Nephron (organoid): ENCODE measurements around the gene SLC22A9.
"Not testable (repeated sequence)": the region's sequence is repeated elsewhere in the genome, so short reads cannot be mapped to it uniquely, and the experiment has no call there.

ENCODE experiments used
- H3K27ac Mint-ChIP-seq, 3 experiments: 2 replicates each; pipeline ENCODE4 v1.8.0; 2020; ENCODE audit warnings: mixed read lengths in 3 of 3, mild to moderate bottlenecking in 2 of 3, moderate library complexity in 1 of 3
- H3K27me3 Mint-ChIP-seq: 2 replicates; pipeline ENCODE4 v1.8.0; 2021; ENCODE audit warnings: low read depth, mild to moderate bottlenecking, moderate library complexity, mixed read lengths
- H3K36me3 Mint-ChIP-seq: 2 replicates; pipeline ENCODE4 v1.8.0; 2020; ENCODE audit warnings: low read depth, mixed read lengths
- H3K4me1 Mint-ChIP-seq: 2 replicates; pipeline ENCODE4 v1.8.0; 2020; ENCODE audit warnings: mixed read lengths
- H3K4me3 Mint-ChIP-seq, 3 experiments: 2 replicates each; pipeline ENCODE4 v1.8.0; 2020; ENCODE audit warnings: mild to moderate bottlenecking in 3 of 3, mixed read lengths in 3 of 3, moderate library complexity in 2 of 3
- H3K9me3 Mint-ChIP-seq: 2 replicates; pipeline ENCODE4 v1.8.0; 2020; ENCODE audit warnings: mixed read lengths
- TF ChIP-seq, protein P1 (sequence below), 3 experiments: fragments of 200-600 bp; sonication (generic); IDR thresholded peaks; one replicate each; pipeline ENCODE4 v1.5.0; 2021; ENCODE audit warnings: antibody characterized with exemption in 3 of 3; ENCODE audit not compliant: unreplicated experiment in 3 of 3

Gene SLC22A9

DNA sequence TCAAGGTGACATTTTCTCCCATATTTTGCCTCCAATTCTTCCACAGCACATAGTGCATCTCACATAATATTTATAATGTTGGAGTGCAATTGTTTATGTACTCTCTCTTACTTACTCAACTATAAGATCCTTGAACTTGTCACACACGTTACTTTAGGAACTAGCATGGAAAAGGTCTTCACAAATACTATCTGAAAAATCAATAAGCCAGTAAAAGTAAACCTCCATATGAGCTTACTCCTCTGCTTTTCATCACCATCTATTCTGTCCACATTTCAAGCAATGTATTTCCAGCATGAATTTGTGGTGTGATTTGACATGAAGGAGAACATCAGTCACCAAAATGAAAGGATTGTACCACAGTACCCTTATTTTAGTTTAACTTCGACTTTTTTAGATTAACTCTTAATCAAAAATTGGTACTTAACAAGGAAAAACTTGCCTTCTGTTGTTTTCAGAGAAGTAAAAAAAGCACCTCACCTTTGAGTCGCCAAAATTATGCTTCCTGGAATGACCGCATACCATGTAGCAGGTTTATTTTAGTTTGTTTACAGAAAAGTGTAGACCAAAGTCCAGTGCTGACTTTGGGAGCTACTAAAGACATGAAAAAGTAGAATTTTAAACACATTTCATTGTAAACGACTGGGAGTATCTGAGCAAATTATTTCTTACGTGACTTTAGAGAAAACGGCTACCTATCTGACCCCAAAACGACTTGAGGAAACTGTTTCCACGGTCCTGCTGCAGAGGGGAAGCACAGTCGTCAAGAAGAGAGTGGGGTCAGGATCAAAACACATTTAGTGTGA is at the start of gene SLC22A9:
Gene SLC22A9 (plus strand): TSS at position 621 of the 806 bp plus-strand sequence. CDS start 272 bp downstream, outside the sequence.
- Mint-ChIP-seq H3K27ac (no peak within 1 kb of the TSS), H3K9me3 (no peaks in the 10 kb centered on the region), H3K4me1 (no peaks in the 10 kb centered on the region), H3K4me3 (no peak within 1 kb of the TSS), H3K27me3 (peaks cover 11% of the 10 kb centered on the region), H3K36me3 (no peaks in the 10 kb centered on the region)
- TF ChIP-seq, protein P1, sequence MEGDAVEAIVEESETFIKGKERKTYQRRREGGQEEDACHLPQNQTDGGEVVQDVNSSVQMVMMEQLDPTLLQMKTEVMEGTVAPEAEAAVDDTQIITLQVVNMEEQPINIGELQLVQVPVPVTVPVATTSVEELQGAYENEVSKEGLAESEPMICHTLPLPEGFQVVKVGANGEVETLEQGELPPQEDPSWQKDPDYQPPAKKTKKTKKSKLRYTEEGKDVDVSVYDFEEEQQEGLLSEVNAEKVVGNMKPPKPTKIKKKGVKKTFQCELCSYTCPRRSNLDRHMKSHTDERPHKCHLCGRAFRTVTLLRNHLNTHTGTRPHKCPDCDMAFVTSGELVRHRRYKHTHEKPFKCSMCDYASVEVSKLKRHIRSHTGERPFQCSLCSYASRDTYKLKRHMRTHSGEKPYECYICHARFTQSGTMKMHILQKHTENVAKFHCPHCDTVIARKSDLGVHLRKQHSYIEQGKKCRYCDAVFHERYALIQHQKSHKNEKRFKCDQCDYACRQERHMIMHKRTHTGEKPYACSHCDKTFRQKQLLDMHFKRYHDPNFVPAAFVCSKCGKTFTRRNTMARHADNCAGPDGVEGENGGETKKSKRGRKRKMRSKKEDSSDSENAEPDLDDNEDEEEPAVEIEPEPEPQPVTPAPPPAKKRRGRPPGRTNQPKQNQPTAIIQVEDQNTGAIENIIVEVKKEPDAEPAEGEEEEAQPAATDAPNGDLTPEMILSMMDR (IDR thresholded peaks at IDR 0.05; ENCODE audit: unreplicated experiment in 3 of 3): no peak

DNA sequence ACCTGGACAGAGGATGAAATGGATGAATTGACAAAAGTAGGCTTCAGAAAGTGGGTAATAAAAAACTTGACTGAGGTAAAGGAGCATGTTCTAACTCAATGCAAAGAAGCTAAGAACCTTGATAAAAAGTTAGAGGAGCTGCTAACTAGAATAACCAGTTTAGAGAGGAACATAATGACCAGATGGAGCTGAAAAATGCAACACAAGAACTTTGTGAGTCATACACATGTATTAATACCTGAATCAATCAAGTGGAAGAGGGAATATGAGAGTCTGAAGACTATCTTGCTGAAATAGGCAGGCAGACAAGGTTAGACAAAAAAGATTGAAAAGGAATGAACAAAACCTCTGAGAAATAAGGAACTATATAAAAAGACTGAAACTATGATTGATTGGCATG is 47.9 kb upstream of the SLC22A9 start:
- Mint-ChIP-seq H3K27me3 (peaks cover 4% of the 10 kb centered on the region), H3K36me3 (no peaks in the 10 kb centered on the region), H3K27ac (no peak overlapping the region), H3K4me1 (no peaks in the 10 kb centered on the region), H3K9me3 (peaks cover 37% of the 10 kb centered on the region), H3K4me3 (no peak overlapping the region)
- TF ChIP-seq, protein P1 (IDR thresholded peaks at IDR 0.05; ENCODE audit: unreplicated experiment in 3 of 3): no peak

DNA sequence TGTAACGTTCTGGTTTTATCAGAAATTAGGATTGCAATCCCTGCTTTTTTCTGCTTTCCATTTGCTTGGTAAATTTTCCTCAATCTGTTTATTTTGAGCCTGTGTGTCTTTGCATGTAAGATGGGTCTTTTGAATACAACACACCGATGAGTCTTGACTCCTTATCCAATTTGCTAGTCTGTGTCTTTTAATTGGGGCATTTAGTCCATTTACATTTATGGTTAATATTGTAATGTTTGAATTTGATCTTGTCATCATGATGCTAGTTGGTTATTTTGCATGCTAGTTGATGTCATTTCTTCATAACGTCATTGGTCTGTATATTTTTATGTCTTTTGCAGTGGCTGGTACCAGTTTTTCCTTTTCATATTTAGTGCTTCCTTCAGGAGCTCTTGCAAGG is 34.5 kb upstream of the SLC22A9 start:
- H3K27ac Mint-ChIP-seq, H3K27me3 Mint-ChIP-seq, H3K36me3 Mint-ChIP-seq, H3K4me1 Mint-ChIP-seq, H3K4me3 Mint-ChIP-seq: not testable (repeated sequence)
- H3K9me3 Mint-ChIP-seq: peaks cover 21% of the 10 kb centered on the region

DNA sequence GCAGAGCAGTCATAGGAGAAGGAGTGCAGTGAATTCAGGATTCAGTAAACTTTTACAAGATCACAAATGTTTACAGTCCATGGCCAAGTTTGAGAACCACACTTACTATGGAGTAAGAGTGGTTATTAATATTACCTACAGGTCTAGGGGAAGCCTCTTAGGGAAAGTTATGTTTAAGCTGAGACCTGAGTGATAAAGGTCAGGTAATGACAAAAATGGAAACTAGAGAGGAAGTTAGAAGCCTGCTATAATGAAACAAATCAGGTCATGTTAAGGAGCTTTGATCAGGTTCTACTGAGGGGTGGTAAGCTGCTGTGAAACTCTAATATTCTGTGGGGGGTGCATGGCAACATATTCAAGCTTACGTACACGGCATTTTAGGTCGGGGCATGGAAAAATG is 32.5 kb upstream of the SLC22A9 start:
- Mint-ChIP-seq H3K27ac (no peak overlapping the region), H3K4me3 (no peak overlapping the region), H3K9me3 (peaks cover 21% of the 10 kb centered on the region), H3K36me3 (no peaks in the 10 kb centered on the region), H3K27me3 (peaks cover 5% of the 10 kb centered on the region), H3K4me1 (no peaks in the 10 kb centered on the region)
- TF ChIP-seq, protein P1 (IDR thresholded peaks at IDR 0.05; ENCODE audit: unreplicated experiment in 3 of 3): no peak

DNA sequence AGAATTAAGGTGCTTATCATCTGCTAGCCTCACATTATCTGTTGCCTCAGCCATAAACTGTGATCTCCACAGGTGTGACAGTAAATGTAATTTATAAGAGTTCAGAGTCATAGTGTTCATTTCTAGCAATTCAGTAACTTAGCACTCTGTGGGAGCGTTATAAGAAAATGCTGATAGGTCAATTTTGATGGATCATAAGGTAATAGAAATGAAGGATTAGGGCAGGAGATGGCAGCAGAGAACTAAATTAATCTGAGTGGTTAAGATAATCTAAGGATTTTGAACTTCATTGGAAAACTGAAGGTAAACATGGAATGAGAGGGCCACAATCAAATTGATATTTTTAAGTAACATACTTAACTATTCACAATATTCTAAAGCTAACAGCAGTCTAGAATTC is 26.5 kb upstream of the SLC22A9 start:
- no peaks in the 10 kb centered on the region for H3K4me1 Mint-ChIP-seq
- TF ChIP-seq, protein P1 (IDR thresholded peaks at IDR 0.05; ENCODE audit: unreplicated experiment in 3 of 3): no peak
- H3K27me3 Mint-ChIP-seq: peaks cover 4% of the 10 kb centered on the region
- peaks cover 8% of the 10 kb centered on the region for H3K9me3 Mint-ChIP-seq
- no peak overlapping the region for H3K27ac Mint-ChIP-seq
- H3K36me3 Mint-ChIP-seq: no peaks in the 10 kb centered on the region
- H3K4me3 Mint-ChIP-seq: no peak overlapping the region

DNA sequence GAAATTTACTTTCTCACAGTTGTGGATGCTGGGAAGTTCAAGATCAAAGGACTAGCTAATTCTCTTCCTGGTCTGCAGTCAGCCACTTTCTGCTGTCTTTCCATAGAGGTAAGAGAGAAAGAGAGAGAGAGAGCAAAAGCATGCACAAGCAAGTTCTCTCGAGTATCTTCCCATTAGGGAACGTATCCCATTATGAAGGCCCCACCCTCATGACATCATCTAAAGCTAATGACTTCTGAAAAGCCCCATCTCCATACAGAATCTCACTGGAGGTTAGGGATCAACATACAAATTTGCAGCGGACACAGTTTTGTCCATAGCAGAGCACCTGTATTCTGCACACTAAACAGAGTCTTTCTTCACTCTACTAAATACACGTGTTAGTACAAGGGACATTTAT is 17.4 kb upstream of the SLC22A9 start:
- peaks cover 13% of the 10 kb centered on the region for H3K9me3 Mint-ChIP-seq
- H3K4me3 Mint-ChIP-seq: no peak overlapping the region
- H3K4me1 Mint-ChIP-seq: no peaks in the 10 kb centered on the region
- TF ChIP-seq, protein P1 (IDR thresholded peaks at IDR 0.05; ENCODE audit: unreplicated experiment in 3 of 3): no peak
- peaks cover 3% of the 10 kb centered on the region for H3K27me3 Mint-ChIP-seq
- H3K27ac Mint-ChIP-seq: no peak overlapping the region
- H3K36me3 Mint-ChIP-seq: no peaks in the 10 kb centered on the region
